Measurements from ENCODE around the gene GOT2. TPM values are rescaled to one million over a fixed set of nuclear protein-coding genes. Genes with fewer than 3 reads are reported as not detected.

The GOT2 gene
- total RNA-seq, 3 donors from 2014 or later (not counting 1 experiment from before 2014, with no cell fraction given) = 21.1 to 32.5 (median 32.0) TPM

DNA sequence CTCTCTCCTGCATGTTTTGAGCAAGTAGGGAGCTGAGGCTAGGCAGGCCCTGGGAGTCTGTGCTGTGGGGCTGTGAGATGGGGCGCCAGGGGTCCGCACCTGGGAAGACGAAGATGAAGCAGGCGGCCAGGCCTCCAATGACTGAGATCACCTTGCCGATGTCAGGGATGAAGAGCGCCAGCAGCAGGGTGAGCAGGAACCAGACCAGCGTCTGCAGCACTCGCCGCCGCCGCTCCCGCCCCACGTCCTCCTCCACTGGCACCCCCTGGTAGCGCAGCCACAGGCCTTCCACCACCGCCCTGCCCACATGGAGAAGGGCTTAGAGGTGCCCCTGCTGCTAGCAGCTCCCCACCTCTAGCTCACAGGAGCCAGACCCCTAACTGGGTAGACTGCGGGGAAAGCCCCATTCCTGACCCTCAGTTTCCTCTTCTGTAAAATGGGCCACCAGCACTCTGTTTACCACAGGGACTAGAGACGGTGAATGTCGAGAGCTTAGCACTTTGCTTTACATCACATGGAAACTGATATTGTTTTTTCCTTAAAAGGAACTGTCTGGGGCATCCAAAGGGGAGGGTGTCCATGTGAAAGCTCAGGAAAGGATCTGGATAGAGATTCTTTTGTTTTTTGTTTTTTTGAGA lies 63.1 kb downstream of the GOT2 start:
- Histone ChIP-seq H3K4me3 (ENCODE audit: low read length) (no peak overlapping the region), H3K27ac (ENCODE audit: low read length) (no peak overlapping the region), H3K4me1 (ENCODE audit: control insufficient read depth, insufficient read depth, low read length) (no peaks in the 10 kb centered on the region), H3K36me3 (ENCODE audit: control insufficient read depth, insufficient read depth, low read length) (peaks cover 8% of the 10 kb centered on the region), H3K9me3 (ENCODE audit: control insufficient read depth, insufficient read depth, low read length) (no peaks in the 10 kb centered on the region), H3K27me3 (ENCODE audit: control insufficient read depth, insufficient read depth, low read length) (no peaks in the 10 kb centered on the region)
- 97% methylated on average over 18 of the region's 18 CpGs for WGBS (ENCODE audit: insufficient coverage)
- DNase-seq = no peak
- no peak overlapping the region for H3K4me3 Mint-ChIP-seq
- ATAC-seq = no peak
- H3K27ac Mint-ChIP-seq = no peak overlapping the region
- H3K27me3 Mint-ChIP-seq (ENCODE audit: low read depth in 2 of 2) = no peaks in the 10 kb centered on the region
- TF ChIP-seq, protein P1, sequence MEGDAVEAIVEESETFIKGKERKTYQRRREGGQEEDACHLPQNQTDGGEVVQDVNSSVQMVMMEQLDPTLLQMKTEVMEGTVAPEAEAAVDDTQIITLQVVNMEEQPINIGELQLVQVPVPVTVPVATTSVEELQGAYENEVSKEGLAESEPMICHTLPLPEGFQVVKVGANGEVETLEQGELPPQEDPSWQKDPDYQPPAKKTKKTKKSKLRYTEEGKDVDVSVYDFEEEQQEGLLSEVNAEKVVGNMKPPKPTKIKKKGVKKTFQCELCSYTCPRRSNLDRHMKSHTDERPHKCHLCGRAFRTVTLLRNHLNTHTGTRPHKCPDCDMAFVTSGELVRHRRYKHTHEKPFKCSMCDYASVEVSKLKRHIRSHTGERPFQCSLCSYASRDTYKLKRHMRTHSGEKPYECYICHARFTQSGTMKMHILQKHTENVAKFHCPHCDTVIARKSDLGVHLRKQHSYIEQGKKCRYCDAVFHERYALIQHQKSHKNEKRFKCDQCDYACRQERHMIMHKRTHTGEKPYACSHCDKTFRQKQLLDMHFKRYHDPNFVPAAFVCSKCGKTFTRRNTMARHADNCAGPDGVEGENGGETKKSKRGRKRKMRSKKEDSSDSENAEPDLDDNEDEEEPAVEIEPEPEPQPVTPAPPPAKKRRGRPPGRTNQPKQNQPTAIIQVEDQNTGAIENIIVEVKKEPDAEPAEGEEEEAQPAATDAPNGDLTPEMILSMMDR (IDR thresholded peaks at IDR 0.05) = no peak
- no peaks in the 10 kb centered on the region for H3K36me3 Mint-ChIP-seq
- no peaks in the 10 kb centered on the region for H3K4me1 Mint-ChIP-seq
- intact Hi-C loops (cut with micrococcal nuclease) = no loop called here
- no peaks in the 10 kb centered on the region for H3K9me3 Mint-ChIP-seq

DNA sequence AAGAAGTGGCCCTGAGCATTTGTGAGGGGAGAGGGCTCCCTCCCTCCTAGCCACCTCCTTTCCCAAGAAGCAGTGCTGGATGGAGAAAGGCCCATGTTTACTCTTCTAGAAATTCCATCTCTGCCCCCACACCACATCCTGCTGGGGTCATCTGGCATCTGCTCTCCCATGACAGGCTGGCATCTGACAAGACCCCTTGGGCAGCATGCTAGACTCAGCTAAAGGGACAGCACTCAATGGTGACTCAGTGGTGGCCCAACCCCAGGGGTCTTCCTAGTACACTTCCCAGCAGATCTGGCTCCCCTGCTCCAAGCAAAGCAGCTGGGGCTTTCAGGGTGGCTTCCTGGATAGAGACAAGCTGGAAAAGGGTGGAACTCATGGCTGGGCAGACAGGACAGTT lies 63.9 kb downstream of the GOT2 start:
- no peaks in the 10 kb centered on the region for H3K4me1 ChIP-seq (ENCODE audit: control insufficient read depth, insufficient read depth, low read length)
- DNase-seq (no peak), ATAC-seq (no peak)

DNA sequence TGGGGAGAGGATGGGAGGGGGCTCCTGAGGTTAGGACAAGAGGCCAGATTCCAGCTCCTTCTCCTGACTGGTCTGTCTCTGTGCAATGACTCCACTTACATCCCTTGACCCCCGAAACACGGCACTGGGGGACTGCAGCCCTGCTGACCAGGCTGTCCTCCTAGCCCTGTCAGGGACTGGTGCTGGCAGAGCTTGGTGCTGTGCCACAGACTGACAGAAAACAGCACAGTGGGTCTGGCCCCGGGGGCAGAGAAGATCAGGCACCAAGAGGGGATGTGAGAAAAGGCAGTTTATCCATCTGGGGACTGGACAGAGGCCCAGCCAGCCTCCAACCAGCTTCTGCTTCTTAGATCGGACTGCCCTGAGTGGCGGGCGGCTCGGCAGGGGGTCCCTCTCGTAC lies 68.9 kb downstream of the GOT2 start:
- H3K9me3 Mint-ChIP-seq = no peaks in the 10 kb centered on the region
- intact Hi-C loops (cut with micrococcal nuclease) = no loop called here
- H3K27me3 Mint-ChIP-seq (ENCODE audit: low read depth in 2 of 2) = no peaks in the 10 kb centered on the region
- no peak overlapping the region for H3K4me3 Mint-ChIP-seq
- no peaks in the 10 kb centered on the region for H3K36me3 Mint-ChIP-seq
- Histone ChIP-seq H3K4me1 (ENCODE audit: control insufficient read depth, insufficient read depth, low read length) (no peaks in the 10 kb centered on the region), H3K36me3 (ENCODE audit: control insufficient read depth, insufficient read depth, low read length) (peaks cover 8% of the 10 kb centered on the region), H3K27ac (ENCODE audit: low read length) (no peak overlapping the region), H3K4me3 (ENCODE audit: low read length) (no peak overlapping the region), H3K27me3 (ENCODE audit: control insufficient read depth, insufficient read depth, low read length) (no peaks in the 10 kb centered on the region), H3K9me3 (ENCODE audit: control insufficient read depth, insufficient read depth, low read length) (no peaks in the 10 kb centered on the region)
- H3K4me1 Mint-ChIP-seq = no peaks in the 10 kb centered on the region
- ATAC-seq (no peak), DNase-seq (no peak)
- TF ChIP-seq, protein P1 (IDR thresholded peaks at IDR 0.05) = no peak
- H3K27ac Mint-ChIP-seq = no peak overlapping the region
- WGBS (ENCODE audit: insufficient coverage) = 89% methylated on average over 8 of the region's 8 CpGs

More for the DNA sequence above, 63.9 kb downstream of the GOT2 start:
- Mint-ChIP-seq H3K4me1 (no peaks in the 10 kb centered on the region), H3K9me3 (no peaks in the 10 kb centered on the region), H3K4me3 (no peak overlapping the region), H3K27ac (no peak overlapping the region), H3K27me3 (ENCODE audit: low read depth in 2 of 2) (no peaks in the 10 kb centered on the region), H3K36me3 (no peaks in the 10 kb centered on the region)
- Histone ChIP-seq H3K27me3 (ENCODE audit: control insufficient read depth, insufficient read depth, low read length) (no peaks in the 10 kb centered on the region), H3K27ac (ENCODE audit: low read length) (no peak overlapping the region), H3K36me3 (ENCODE audit: control insufficient read depth, insufficient read depth, low read length) (peaks cover 8% of the 10 kb centered on the region), H3K4me3 (ENCODE audit: low read length) (no peak overlapping the region), H3K9me3 (ENCODE audit: control insufficient read depth, insufficient read depth, low read length) (no peaks in the 10 kb centered on the region)
- TF ChIP-seq, protein P1 (IDR thresholded peaks at IDR 0.05) = no peak
- intact Hi-C loops (cut with micrococcal nuclease) = no loop called here

Data from natural killer cell (primary cell).